Measurements from ENCODE around the gene HGFAC.

Gene HGFAC

DNA sequence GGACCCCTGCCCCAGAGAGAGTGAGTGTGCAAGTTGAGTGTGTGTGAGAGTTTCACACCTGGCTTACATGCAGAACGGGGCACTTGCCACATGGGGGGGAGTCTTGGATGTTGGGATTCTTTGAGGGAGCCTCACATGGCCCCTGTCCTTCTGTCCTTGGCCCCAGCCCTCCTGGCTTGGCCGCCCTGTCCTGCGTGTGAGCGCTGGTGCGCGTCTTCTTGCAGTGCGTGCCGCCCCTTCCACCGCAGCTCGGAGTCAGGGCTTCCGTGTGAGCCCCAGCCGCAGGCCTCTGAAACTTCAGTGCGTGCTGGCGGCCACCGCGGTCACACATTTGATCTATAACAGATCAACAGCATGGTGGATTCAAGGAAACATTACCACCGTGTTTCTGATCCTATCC is 30.1 kb upstream of the HGFAC start:
- DNase-seq = no peak

DNA sequence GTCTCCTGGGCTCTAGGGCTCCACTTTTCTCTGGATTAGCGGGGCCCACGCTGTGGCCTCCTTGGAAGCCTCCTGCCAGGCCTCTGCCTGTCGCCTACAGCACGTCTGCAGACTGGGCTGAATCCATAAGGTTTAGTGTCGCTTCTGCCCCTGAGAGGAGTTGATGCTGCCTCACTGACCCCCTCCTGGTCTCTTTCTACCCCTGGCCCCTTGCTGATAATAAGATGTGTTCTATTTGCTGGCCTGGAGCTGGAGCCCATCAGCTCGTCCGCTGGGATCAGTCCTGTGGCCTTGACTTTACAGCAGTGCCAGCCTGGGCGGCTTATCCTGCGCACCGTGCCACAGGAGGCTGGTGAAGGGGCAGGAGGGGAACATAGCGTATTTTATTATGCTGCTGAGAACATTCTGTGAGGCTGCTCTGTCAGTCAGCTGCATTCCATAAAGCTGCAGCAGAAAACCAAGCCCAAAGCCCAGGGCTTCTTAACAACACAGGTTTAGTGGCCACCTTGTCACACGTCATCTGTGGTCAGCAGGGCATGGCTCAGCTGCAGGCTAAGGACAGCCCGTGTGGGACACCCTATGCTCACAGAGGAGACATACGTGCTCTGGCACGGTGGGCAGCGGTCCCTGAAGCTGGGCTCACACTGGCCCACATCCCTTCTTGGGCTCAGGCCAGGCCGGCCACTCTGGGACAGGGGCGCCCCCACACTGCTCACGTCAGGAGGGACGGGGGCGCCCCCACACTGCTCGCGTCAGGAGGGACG is 29.3 kb upstream of the HGFAC start:
- DNase-seq = no peak

- no peak for DNase-seq
Measured at GRCh38 chr4:3413217-3413671, 28.5 kb upstream of the HGFAC start.

GRCh38 chr4:3413675-3414420 is 27.9 kb upstream of the HGFAC start:
- DNase-seq = no peak

- DNase-seq = no peak
Measured at GRCh38 chr4:3414421-3415279, 27.1 kb upstream of the HGFAC start.

- no peak for DNase-seq
Measured at GRCh38 chr4:3415471-3416141, 26.2 kb upstream of the HGFAC start.

- no peak for DNase-seq
Measured at GRCh38 chr4:3416270-3416669, 25.5 kb upstream of the HGFAC start.

- no peak for DNase-seq
Measured at GRCh38 chr4:3416821-3417221, 24.9 kb upstream of the HGFAC start.

- DNase-seq = no peak
Measured at GRCh38 chr4:3417448-3417847, 24.3 kb upstream of the HGFAC start.

GRCh38 chr4:3418029-3418762 is 23.6 kb upstream of the HGFAC start:
- no peak for DNase-seq

GRCh38 chr4:3419836-3420605 is 21.7 kb upstream of the HGFAC start:
- no peak for DNase-seq

DNA sequence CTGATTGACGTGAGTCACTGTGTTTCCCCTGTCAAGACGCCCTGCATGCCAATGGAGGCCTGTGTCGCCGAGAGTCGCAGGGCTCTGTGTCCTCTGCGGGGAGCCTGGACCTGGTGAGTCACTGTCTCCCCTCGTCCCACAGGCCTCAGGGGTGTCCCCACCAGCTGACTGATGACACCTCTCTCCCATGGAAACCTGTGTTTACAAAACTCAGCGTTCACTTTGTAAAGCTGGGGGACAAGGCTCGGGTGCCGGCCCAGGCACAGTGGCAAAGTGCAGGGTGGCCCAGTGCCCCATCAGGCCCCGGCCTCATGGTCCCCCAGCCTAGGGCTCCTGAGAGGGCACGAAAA is 21.2 kb upstream of the HGFAC start:
- DNase-seq = no peak

GRCh38 chr4:3420956-3421355 is 20.8 kb upstream of the HGFAC start:
- DNase-seq = no peak

GRCh38 chr4:3421470-3421869 is 20.3 kb upstream of the HGFAC start:
- DNase-seq = no peak

GRCh38 chr4:3422241-3422801 is 19.4 kb upstream of the HGFAC start:
- no peak for DNase-seq

DNA sequence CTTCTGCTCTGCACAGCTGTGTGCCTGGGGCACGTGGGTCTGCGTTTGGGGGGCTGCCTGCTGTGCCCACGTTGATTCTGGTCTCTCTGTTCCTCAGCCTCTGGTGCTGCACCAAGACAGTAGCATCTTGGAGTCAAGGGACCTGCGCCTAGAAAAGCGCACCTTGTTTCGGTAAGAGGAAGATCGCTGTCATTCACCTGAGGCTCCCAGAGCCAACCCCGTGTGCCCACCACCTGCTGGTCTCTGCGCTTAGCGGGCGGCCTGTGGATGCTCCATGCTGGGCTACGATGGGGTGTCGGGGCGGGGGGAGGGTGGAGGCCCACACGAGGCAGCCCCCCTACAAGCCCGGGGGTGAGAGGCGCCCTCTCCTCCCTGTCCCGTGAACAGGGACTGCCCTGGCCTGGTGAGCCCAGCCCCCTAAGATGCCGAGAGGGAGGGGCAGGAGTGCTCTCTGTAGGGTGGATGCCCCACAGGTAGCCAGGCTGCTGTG is 18.9 kb upstream of the HGFAC start:
- no peak for DNase-seq

- no peak for DNase-seq
Measured at GRCh38 chr4:3423406-3423805, 18.4 kb upstream of the HGFAC start.

- no peak for DNase-seq
Measured at GRCh38 chr4:3423952-3424351, 17.8 kb upstream of the HGFAC start.

GRCh38 chr4:3424522-3425095 is 17.2 kb upstream of the HGFAC start:
- no peak for DNase-seq

DNA sequence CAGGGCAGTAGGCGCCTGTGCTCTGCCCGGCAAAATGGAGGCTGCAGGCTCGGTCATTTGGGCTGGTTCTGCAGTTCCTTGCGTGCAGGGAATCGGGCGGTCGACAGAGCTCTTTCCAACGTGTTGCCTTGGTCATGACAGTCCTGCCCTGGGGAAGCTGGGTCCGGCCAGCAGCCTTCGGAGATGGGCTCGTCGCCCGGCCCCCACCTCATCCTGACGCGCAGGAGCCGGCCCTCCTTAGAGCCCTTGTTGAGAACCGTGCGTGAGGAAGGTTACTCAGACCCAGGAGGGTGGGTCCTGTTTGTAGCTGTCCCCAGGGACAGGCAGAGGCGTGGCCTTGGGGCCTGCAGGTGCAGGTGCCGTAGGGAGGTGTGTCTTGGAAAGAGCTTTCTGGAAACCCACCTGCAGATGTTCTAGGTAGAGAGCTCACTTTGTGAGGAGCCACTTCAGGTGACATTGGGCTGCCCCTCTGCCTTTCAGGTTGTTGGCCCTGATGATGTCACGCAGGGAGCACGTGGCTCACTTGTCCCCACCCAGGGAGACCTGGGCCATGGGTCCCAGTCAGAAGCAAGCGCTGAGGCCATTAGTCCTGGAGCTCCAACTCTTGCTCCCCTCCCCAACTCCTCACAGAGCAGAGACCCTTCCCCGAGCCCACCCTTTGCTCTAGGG is 15.2 kb upstream of the HGFAC start:
- DNase-seq = no peak

Measured in NCI-H524 (cell line).